ENCODE measurements around the gene SLC25A2.
"Not testable (repeated sequence)": the region's sequence is repeated elsewhere in the genome, so short reads cannot be mapped to it uniquely, and the experiment has no call there.

The SLC25A2 gene

DNA sequence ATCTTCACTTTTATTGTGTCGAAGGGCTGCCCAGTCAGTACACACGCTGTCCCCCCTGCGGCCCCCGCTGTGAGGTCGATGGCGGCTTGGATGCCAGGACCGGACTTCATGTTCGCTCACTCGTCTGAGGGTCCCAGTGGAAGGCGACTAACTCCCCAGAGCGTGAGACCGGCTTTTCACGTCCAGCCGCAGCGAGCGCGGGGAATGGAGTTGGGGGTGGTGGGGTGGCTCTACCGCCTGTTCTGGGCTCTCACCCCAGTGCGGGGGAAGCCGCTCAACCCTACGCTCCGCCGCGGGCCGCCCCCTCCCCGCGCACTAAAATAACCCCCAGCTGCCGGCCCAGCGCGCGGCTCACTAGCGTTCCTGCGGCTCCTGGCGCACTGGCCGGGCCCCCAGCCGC is at the start of gene SLC25A2:
Gene SLC25A2, minus strand, starts transcription at position 294 of the 400 bp plus-strand sequence. Its CDS starts 184 bp downstream, at position 110.
- TF ChIP-seq ZFX (IDR thresholded peaks at IDR 0.05; ENCODE audit: borderline replicate concordance), result no peak
- TF ChIP-seq, protein P1, sequence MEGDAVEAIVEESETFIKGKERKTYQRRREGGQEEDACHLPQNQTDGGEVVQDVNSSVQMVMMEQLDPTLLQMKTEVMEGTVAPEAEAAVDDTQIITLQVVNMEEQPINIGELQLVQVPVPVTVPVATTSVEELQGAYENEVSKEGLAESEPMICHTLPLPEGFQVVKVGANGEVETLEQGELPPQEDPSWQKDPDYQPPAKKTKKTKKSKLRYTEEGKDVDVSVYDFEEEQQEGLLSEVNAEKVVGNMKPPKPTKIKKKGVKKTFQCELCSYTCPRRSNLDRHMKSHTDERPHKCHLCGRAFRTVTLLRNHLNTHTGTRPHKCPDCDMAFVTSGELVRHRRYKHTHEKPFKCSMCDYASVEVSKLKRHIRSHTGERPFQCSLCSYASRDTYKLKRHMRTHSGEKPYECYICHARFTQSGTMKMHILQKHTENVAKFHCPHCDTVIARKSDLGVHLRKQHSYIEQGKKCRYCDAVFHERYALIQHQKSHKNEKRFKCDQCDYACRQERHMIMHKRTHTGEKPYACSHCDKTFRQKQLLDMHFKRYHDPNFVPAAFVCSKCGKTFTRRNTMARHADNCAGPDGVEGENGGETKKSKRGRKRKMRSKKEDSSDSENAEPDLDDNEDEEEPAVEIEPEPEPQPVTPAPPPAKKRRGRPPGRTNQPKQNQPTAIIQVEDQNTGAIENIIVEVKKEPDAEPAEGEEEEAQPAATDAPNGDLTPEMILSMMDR (IDR thresholded peaks at IDR 0.05), result no peak
- no peak within 1 kb of the TSS for H3K27ac ChIP-seq

DNA sequence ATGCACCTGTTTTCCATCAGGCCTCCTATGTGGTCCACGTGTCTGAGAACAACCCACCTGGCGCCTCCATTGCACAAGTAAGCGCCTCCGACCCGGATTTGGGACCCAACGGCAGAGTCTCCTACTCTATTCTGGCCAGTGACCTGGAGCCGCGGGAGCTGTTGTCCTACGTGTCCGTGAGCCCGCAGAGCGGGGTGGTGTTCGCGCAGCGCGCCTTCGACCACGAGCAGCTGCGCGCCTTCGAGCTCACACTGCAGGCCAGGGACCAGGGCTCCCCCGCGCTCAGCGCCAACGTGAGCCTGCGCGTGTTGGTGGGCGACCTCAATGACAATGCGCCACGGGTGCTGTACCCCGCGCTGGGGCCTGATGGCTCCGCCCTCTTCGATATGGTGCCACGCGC is 47.7 kb upstream of the SLC25A2 start:
- no peak overlapping the region for H3K27ac ChIP-seq
- TF ChIP-seq, protein P1 (IDR thresholded peaks at IDR 0.05), result no peak
- no peak for TF ChIP-seq ZFX (IDR thresholded peaks at IDR 0.05; ENCODE audit: borderline replicate concordance)

DNA sequence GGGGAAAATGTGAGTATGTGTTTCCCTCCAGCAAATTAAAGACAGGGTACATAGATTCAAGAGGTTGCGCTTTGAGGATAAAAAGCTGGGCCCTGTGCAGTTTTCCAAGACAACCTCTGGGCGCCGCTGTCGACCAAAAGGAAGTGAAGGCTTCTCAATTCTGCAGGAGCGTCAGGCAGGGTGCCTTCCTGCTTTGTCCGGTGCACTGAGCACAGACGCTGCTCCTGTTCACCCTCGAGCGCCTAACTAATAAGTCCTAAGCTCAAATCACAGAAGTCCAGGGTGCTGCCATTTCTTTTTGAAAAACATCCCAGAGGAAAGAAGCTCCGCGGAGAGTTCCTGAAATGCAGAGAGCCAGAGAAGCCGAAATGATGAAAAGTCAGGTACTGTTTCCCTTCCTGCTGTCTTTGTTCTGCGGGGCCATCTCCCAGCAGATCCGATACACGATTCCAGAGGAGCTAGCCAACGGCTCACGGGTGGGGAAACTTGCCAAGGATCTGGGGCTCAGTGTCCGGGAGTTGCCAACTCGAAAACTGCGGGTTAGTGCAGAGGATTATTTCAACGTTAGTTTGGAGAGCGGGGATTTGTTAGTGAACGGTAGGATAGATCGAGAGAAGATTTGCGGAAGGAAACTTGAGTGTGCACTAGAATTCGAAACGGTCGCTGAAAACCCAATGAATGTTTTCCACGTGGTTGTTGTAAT is 46.2 kb upstream of the SLC25A2 start, which contains the start of gene PCDHGB1:
Gene PCDHGB1, plus strand, starts transcription at position 183 of the 703 bp plus-strand sequence. Its CDS starts 162 bp downstream, at position 345.
- no peak for TF ChIP-seq ZFX (IDR thresholded peaks at IDR 0.05; ENCODE audit: borderline replicate concordance)
- TF ChIP-seq, protein P1 (IDR thresholded peaks at IDR 0.05), result peak; percentile 88
- H3K27ac ChIP-seq, result 0 out of 2 replicates have a peak within 1 kb of the TSS, but pooled peaks have one; percentile 37

DNA sequence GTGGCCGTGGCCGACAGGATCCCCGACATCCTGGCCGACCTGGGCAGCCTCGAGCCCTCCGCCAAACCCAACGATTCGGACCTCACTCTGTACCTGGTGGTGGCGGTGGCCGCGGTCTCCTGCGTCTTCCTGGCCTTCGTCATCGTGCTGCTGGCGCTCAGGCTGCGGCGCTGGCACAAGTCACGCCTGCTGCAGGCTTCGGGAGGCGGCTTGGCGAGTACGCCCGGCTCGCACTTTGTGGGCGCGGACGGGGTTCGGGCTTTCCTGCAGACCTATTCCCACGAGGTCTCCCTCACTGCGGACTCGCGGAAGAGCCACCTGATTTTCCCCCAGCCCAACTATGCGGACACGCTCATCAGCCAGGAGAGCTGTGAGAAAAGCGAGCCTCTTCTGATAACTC is 42.2 kb upstream of the SLC25A2 start:
- not testable (repeated sequence) for H3K27ac ChIP-seq

DNA sequence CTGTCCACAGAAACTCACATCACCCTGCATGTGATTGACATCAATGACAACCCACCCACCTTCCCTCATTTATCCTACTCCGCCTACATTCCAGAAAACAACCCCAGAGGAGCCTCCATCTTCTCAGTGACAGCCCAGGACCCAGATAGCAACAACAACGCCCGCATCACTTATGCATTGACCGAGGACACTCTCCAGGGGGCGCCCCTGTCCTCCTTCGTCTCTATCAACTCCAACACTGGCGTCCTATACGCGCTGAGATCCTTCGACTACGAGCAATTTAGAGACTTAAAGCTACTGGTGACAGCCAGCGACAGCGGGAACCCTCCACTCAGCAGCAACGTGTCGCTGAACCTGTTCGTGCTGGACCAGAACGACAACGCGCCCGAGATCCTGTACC is 41.5 kb upstream of the SLC25A2 start:
- H3K27ac ChIP-seq, result no peak overlapping the region
- no peak for TF ChIP-seq ZFX (IDR thresholded peaks at IDR 0.05; ENCODE audit: borderline replicate concordance)
- TF ChIP-seq, protein P1 (IDR thresholded peaks at IDR 0.05), result 0 out of 2 replicates have a peak, but pooled peaks have one; percentile 11

DNA sequence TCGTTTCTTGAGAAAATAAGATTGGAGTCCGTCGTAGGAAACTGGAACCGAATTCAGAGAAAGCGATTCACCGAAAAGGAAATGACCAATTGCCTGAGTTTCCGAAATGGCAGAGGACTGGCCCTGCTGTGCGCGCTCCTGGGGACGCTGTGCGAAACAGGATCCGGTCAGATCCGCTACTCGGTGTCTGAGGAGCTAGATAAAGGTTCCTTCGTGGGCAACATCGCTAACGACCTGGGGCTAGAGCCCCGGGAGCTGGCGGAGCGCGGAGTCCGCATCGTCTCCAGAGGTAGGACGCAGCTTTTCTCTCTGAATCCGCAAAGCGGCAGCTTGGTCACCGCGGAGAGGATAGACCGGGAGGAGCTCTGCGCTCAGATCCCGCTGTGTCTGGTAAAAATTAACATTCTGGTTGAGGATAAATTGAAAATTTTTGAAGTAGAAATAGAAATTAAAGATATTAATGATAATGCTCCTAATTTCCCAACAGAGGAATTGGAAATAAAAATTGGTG is 40.2 kb upstream of the SLC25A2 start:
- 0 out of 2 replicates have a peak overlapping the region, but pooled peaks have one; percentile 7 for H3K27ac ChIP-seq
- TF ChIP-seq, protein P1 (IDR thresholded peaks at IDR 0.05), result peak; percentile 52
- no peak for TF ChIP-seq ZFX (IDR thresholded peaks at IDR 0.05; ENCODE audit: borderline replicate concordance)

DNA sequence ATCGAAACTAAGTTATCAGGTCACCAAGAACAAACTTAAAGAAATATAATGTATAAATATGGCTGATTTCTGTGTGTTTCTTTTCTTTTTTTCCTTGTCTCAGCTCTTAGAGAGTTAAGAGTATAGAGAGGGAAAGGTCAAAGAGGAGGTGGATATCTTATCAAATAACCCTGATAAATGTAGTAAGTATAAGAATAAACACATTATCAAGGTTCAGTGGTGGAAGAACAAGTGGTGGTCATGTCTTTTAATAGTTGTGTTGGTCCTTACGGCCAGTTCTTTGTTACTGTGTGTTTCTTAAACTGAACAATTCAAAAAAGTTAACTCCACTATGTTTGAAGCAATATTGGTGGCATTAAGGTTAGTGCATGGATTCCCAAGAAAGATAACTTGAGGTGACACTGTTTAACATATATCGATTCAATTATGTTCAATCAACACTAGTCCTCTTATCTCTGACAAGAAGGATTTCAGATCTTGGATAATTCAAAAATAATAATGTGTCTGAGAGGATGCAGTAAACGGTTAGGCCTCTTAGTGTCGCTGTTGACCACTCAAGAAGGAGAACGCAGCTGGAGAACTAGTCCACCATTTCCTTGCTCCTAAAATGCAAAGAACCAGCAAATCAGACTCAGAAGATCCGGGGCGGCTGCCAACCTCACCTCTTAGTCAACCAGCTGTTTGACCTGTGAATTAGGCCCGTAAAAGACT is 39.5 kb upstream of the SLC25A2 start, which contains the start of gene PCDHGA3:
Gene PCDHGA3, plus strand, starts transcription at position 588 of the 711 bp plus-strand sequence. CDS start 205 bp downstream, outside the sequence.
- TF ChIP-seq, protein P1 (IDR thresholded peaks at IDR 0.05), result peak; percentile 74
- no peak for TF ChIP-seq ZFX (IDR thresholded peaks at IDR 0.05; ENCODE audit: borderline replicate concordance)
- H3K27ac ChIP-seq, result 0 out of 2 replicates have a peak within 1 kb of the TSS, but pooled peaks have one; percentile 7

Data from 22Rv1 (cell line).